IPS-18a (cell line): ENCODE results near the gene RBFA.

Source experiments
- H3K27ac ChIP-seq: one replicate; pipeline ENCODE4 v1.5.1; 2013; ENCODE audit warnings: low read length
- H3K27me3 ChIP-seq: one replicate; pipeline ENCODE4 v1.6.1; 2013; ENCODE audit warnings: mild to moderate bottlenecking, low read length; ENCODE audit not compliant: control insufficient read depth, insufficient read depth
- H3K36me3 ChIP-seq: one replicate; pipeline ENCODE4 v1.6.1; 2013; ENCODE audit warnings: low read depth, low read length; ENCODE audit not compliant: control insufficient read depth
- H3K4me1 ChIP-seq: one replicate; pipeline ENCODE4 v1.6.1; 2013; ENCODE audit warnings: low read depth, low read length; ENCODE audit not compliant: control insufficient read depth
- H3K4me3 ChIP-seq: one replicate; pipeline ENCODE4 v1.5.1; 2013; ENCODE audit warnings: low read length
- H3K9ac ChIP-seq: one replicate; pipeline ENCODE4 v1.6.1; 2013; ENCODE audit warnings: mild to moderate bottlenecking, low read length, moderate library complexity
- H3K9me3 ChIP-seq: one replicate; pipeline ENCODE4 v1.6.1; 2013; ENCODE audit warnings: low read depth, low read length; ENCODE audit not compliant: control insufficient read depth

Gene RBFA

DNA sequence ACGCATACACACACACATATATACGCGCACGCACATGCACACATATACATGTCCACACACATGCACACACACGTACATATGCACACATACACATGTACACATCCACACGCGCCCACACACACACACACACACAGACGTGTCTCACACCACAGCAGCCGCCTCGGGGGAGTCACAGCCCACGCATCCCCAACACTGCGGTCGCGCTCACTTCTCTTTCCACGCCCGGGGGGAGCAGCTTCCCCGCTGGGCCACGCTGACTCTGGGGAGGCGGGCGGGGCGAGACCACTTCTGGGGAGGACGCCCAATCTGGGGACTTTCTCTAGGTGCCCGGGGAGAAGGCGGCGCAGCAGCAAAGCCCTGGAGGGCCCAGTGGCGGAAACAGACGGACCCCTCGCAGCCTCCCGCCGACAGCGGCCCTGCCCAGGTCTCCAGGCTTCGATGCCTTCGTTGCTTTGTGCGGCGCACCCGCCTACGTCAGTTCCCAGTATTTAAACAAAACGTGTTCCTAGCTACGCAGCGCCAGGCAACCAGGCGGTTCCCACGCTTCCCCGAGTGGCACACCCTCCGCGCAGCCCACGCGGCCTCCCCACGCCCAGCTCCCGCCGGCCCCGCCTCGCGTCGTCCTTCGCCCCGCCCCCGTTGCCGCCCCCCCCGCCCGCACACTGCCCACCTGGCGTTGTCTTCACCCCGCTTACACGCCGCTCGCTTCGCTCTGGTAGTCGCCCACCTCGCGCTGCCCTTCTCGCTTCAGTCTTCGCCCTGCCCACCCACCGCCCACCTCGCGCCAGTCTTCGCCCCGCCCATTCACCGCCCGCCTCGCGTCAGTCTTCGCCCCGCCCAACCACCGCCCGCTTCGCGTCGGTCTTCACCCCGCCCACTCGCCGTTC, 810 bp upstream of the RBFA start:
- Histone ChIP-seq H3K27ac (no peak overlapping the region), H3K9ac (peak overlapping the region; percentile 57), H3K9me3 (no peaks in the 10 kb centered on the region), H3K4me3 (peak overlapping the region; percentile 72), H3K36me3 (peaks cover under 1% of the 10 kb centered on the region), H3K27me3 (no peaks in the 10 kb centered on the region), H3K4me1 (peaks cover 5% of the 10 kb centered on the region)

DNA sequence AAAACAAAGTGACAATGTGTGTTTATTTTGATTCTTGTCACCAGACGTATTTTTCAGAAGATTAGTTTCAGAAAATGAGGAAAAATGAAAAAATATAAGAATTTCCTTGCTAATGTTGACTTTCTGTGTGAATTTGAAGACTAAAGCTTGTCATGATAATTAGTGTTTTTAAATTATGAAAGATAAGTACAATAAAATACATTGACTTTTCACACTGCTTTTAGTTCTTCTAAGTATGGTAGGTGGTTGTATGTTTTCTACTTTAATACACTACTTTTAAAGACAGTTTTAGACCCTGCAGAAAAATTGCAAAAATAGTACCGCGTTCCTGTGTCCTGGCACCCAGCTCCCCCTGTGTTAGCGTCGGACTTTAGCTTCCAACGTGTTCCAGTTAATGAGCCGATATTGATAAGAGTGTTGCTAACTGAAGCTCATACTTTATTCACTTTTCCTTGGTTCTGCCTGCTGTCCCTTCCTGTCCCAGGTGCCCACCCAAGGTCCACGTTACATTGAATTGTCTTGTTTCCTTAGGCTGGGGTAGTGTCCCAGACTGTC, 695 bp downstream of the RBFA start:
- H3K9ac ChIP-seq = peak overlapping the region; percentile 81
- peaks cover 5% of the 10 kb centered on the region for H3K4me1 ChIP-seq
- peaks cover 9% of the 10 kb centered on the region for H3K36me3 ChIP-seq
- no peaks in the 10 kb centered on the region for H3K9me3 ChIP-seq
- peak overlapping the region; percentile 86 for H3K4me3 ChIP-seq
- H3K27me3 ChIP-seq = no peaks in the 10 kb centered on the region
- H3K27ac ChIP-seq = no peak overlapping the region

DNA sequence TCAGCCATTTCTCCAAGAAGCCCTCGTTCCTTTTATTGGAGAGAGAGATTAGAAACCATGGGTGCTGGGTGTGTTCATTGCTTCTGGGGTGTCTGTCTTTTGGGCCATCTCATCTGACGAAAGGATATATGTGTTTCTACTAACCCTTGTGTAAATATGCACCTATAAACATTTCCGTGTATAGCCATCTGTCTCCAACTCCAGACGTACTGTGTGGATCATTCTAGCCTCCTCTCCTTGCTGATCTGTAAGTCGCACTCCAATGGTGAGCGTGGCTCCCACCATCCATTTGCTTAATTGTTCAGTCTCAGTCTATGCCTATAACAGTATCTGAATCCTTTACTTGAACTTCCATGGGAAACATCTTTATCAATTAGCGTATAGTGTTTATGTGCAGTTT, 1.8 kb downstream of the RBFA start:
- peaks cover 11% of the 10 kb centered on the region for H3K36me3 ChIP-seq
- H3K4me1 ChIP-seq = peaks cover 5% of the 10 kb centered on the region
- no peak overlapping the region for H3K9ac ChIP-seq
- H3K9me3 ChIP-seq = no peaks in the 10 kb centered on the region
- H3K4me3 ChIP-seq = no peak overlapping the region
- H3K27me3 ChIP-seq = no peaks in the 10 kb centered on the region
- H3K27ac ChIP-seq = no peak overlapping the region

DNA sequence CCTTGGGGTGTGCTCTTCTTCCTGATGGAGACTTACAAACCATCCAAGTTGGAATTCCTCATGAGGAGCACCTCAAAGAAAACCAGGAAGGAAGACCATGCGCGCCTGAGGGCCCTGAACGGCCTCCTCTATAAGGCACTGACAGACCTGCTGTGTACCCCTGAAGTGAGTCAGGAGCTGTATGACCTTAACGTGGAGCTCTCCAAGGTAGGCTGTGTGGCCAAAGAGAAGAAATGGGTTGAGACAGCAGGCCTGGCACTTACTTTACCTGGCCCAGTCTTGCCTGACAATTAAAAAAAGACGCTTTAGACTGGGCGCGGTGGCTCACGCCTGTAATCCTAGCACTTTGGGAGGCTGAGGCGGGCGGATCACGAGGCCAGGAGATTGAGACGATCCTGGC, 3.1 kb downstream of the RBFA start:
- Histone ChIP-seq H3K9ac (no peak overlapping the region), H3K4me1 (peaks cover 5% of the 10 kb centered on the region)

DNA sequence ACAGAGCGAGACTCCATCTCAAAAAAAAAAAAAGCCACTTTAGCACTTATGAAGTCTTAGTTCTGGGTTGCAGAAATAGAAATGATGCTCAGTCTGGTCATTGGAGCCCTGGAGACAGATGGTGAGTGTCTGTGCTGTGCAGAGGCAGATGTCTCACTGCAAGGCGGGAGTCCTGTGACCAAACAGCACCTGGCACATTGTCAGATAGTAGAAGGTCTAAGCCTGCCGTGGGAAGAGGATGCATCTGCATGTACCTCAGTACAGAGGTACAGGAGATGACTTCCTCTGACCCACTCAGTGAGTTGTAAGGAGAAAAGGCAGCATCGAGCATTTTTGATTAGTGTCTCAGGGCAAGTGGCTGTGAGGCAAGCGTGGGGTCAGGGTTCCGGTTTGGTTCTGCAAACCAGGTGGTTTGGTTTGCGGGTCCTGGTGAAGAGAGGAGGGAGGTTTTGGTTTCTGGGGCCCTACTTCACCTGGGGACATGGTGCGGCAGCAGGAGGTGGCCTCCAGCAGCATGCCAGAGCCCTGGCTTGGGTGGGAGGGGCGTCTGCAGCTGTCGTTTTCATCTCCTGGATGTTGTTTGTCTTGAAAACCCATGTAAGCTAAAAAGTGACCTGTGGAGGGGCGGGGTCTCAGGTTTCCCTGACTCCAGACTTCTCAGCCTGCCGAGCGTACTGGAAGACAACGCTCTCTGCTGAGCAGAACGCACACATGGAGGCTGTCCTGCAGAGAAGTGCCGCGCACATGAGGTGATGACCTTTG, 3.8 kb downstream of the RBFA start:
- no peaks in the 10 kb centered on the region for H3K27me3 ChIP-seq
- no peak overlapping the region for H3K9ac ChIP-seq
- H3K36me3 ChIP-seq = peaks cover 19% of the 10 kb centered on the region
- no peaks in the 10 kb centered on the region for H3K9me3 ChIP-seq
- no peak overlapping the region for H3K4me3 ChIP-seq
- H3K4me1 ChIP-seq = peaks cover 5% of the 10 kb centered on the region
- no peak overlapping the region for H3K27ac ChIP-seq

More for the DNA sequence above, 3.1 kb downstream of the RBFA start:
- H3K9me3 ChIP-seq = no peaks in the 10 kb centered on the region
- no peak overlapping the region for H3K27ac ChIP-seq
- H3K36me3 ChIP-seq = peaks cover 15% of the 10 kb centered on the region
- no peaks in the 10 kb centered on the region for H3K27me3 ChIP-seq
- no peak overlapping the region for H3K4me3 ChIP-seq

DNA sequence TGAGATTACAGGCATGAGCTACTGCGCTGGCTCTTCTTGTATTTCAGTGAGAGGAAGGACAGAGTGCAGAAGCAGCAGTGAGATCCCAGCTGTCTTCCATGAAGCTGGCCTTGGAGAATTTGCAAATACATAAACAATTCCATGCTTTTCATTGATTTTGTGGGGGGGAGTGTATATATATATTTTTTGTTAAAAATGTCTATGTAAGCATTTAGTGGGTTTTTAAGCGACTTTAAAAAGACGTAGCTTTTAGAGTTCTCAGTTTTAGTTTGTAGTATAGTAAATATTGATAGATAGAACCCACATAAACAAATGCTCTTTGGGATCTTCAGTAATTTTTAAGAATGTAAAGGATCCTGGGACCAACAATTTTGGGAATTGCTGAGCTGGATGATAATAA, 6.3 kb downstream of the RBFA start:
- peaks cover 32% of the 10 kb centered on the region for H3K36me3 ChIP-seq
- no peak overlapping the region for H3K27ac ChIP-seq
- peaks cover under 1% of the 10 kb centered on the region for H3K4me1 ChIP-seq
- no peak overlapping the region for H3K9ac ChIP-seq
- H3K4me3 ChIP-seq = no peak overlapping the region
- H3K9me3 ChIP-seq = no peaks in the 10 kb centered on the region
- H3K27me3 ChIP-seq = no peaks in the 10 kb centered on the region

DNA sequence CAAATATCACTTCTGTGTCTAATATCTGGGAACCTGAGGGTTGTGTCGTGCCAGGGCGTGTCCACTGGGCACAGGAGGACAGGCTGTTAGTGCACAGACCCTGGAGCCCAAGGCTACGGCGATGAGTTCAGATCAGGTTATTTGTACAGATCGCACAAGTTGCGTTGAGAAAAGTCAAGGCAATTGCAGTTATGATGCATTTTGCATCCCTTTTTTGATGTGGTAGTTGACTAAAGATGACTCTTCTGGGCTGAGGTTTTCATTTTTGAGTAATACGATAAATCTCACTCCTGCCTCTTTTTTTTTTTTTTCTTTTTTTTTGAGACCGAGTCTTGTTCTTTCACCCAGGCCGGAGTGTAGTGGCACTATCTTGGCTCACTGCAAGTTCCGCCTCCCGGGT, 7.2 kb downstream of the RBFA start:
- Histone ChIP-seq H3K9me3 (no peaks in the 10 kb centered on the region), H3K4me1 (no peaks in the 10 kb centered on the region), H3K36me3 (peaks cover 38% of the 10 kb centered on the region), H3K27me3 (no peaks in the 10 kb centered on the region), H3K27ac (no peak overlapping the region), H3K4me3 (no peak overlapping the region), H3K9ac (no peak overlapping the region)

DNA sequence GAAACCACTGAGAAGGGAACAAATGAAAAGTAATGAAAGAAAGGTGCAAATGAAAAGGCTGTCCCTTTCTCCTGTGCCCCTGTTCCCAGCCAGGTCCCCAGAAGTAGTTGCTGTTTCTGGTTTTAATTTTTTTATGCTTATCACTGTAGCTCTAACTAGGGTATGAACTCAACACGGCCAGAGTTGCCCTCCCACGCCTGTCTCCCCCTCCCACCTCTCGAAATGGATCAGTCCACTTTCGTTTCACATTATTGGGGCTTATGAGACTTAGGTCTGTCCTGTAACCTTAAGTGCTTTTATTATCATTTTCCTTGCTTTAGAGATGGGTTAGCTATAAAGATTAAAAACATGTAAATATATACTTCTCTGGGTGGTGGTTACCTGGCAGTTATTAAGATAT, 8.6 kb downstream of the RBFA start:
- Histone ChIP-seq H3K4me3 (no peak overlapping the region), H3K27ac (no peak overlapping the region), H3K9me3 (no peaks in the 10 kb centered on the region), H3K9ac (no peak overlapping the region), H3K27me3 (no peaks in the 10 kb centered on the region), H3K36me3 (peaks cover 38% of the 10 kb centered on the region), H3K4me1 (no peaks in the 10 kb centered on the region)

DNA sequence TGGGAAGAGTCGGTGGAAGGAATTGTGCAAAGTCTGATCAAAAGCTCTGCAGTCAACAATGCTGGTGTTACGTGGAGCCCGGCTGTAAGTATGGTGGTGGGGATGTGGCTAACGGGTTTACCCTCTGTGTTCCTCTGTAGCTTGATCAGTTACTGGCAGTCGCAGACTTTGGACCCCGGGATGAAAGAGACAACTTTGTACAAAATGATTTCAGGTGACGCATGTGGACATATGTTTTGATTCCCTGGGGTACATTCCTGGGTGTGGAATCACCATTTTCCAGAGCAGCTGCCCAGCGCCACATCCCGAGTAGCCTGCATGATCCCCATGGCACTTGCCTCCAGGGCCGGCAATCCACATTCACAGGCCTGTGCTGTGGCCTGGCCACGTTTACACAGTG, 9.8 kb downstream of the RBFA start:
- Histone ChIP-seq H3K27me3 (no peaks in the 10 kb centered on the region), H3K9ac (no peak overlapping the region), H3K36me3 (peaks cover 39% of the 10 kb centered on the region), H3K4me3 (no peak overlapping the region), H3K4me1 (no peaks in the 10 kb centered on the region), H3K9me3 (no peaks in the 10 kb centered on the region), H3K27ac (no peak overlapping the region)

DNA sequence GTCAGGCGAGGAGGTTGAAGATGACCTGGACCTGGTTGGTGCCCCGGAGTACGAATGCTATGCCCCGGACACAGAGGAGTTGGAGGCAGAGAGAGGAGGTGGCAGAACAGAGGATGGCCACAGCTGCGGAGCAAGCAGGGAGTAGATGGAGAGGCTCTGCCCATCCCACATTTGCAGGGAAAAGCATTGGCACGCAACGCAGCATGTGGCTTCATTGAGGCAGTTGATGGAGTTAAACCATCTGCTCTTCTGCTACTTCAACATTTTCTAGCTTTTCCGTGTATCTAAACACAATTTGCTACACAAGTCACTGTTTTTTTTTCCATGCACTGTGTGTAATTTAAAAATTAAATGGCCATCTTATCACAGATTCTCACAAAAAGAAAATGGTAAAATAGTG, 11.8 kb downstream of the RBFA start:
- peaks cover 45% of the 10 kb centered on the region for H3K36me3 ChIP-seq
- H3K4me1 ChIP-seq = no peaks in the 10 kb centered on the region
- no peak overlapping the region for H3K9ac ChIP-seq
- no peaks in the 10 kb centered on the region for H3K27me3 ChIP-seq
- no peak overlapping the region for H3K27ac ChIP-seq
- H3K4me3 ChIP-seq = no peak overlapping the region
- peaks cover 15% of the 10 kb centered on the region for H3K9me3 ChIP-seq

DNA sequence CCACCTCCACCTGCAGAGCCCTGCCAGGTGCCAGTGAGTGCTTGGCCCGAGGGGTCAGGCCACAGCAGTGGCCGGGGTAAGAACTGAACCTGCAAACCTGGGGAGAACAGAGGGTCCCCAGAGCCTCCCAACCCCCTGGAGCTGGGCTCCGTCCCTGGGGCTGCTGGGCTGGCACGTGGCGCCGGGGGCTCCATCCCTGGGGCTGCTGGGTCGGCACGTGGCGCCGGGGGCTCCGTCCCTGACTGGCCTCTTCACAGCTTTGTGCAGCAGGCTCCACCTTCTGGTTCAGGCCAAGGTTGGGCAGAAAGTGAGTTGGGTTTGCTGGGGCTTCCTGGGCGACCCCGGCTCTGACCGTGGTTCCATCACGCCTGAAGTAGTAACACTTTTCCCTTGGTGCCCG, 12.2 kb downstream of the RBFA start:
- H3K9me3 ChIP-seq = peaks cover 19% of the 10 kb centered on the region
- peaks cover 45% of the 10 kb centered on the region for H3K36me3 ChIP-seq
- no peak overlapping the region for H3K27ac ChIP-seq
- no peak overlapping the region for H3K9ac ChIP-seq
- H3K4me1 ChIP-seq = no peaks in the 10 kb centered on the region
- H3K4me3 ChIP-seq = no peak overlapping the region
- no peaks in the 10 kb centered on the region for H3K27me3 ChIP-seq
